Liver (tissue), 9 donors: ENCODE data around the gene GSTA1. TPM values are rescaled to one million over a fixed set of nuclear protein-coding genes. Genes with fewer than 3 reads are reported as not detected.

ENCODE experiments used
- DNase-seq: peaks from one replicate; pipeline ENCODE4 v3.0.0-alpha.2; 2017; ENCODE audit warnings: low spot score
- H3K27ac ChIP-seq, 2 donors: one replicate each; pipeline ENCODE4 v1.7.0; 2013; ENCODE audit warnings: inconsistent platforms in 2 of 2, low read length in 2 of 2, control low read depth in 1 of 2, low read depth in 1 of 2, mild to moderate bottlenecking in 1 of 2
- H3K27me3 ChIP-seq, 4 donors: one replicate each; pipeline versions ENCODE4 v1.6.1 to v1.7.0; 2013; ENCODE audit warnings: low read length in 3 of 4, inconsistent platforms in 1 of 4, mild to moderate bottlenecking in 1 of 4, moderate library complexity in 1 of 4; ENCODE audit not compliant: control insufficient read depth in 4 of 4, insufficient read depth in 4 of 4
- H3K36me3 ChIP-seq, 4 donors: one replicate each; pipeline versions ENCODE4 v1.6.1 to v1.7.0; 2013; ENCODE audit warnings: low read length in 3 of 4, mild to moderate bottlenecking in 3 of 4, low read depth in 1 of 4, moderate library complexity in 1 of 4; ENCODE audit not compliant: control insufficient read depth in 4 of 4, insufficient read depth in 3 of 4
- H3K4me1 ChIP-seq, 4 donors: one replicate each; pipeline versions ENCODE4 v1.6.1 to v1.7.0; 2013; ENCODE audit warnings: low read length in 3 of 4, mild to moderate bottlenecking in 3 of 4, moderate library complexity in 1 of 4; ENCODE audit not compliant: control insufficient read depth in 4 of 4, insufficient read depth in 4 of 4
- H3K4me3 ChIP-seq, 3 donors: one replicate each; pipeline versions ENCODE4 v1.6.1 to v1.7.0; 2013; ENCODE audit warnings: low read length in 3 of 3, control low read depth in 1 of 3, low read depth in 1 of 3, mild to moderate bottlenecking in 1 of 3
- H3K9ac ChIP-seq, 2 donors: one replicate each; pipeline ENCODE4 v1.7.0; 2013; ENCODE audit warnings: low read length in 2 of 2, mild to moderate bottlenecking in 2 of 2, moderate library complexity in 2 of 2, control low read depth in 1 of 2, low read depth in 1 of 2
- H3K9me3 ChIP-seq, 4 donors: one replicate each; pipeline versions ENCODE4 v1.6.1 to v1.7.0; 2013; ENCODE audit warnings: low read length in 3 of 4; ENCODE audit not compliant: control insufficient read depth in 4 of 4
- ATF3 ChIP-seq: IDR thresholded peaks from 2 replicates; pipeline ENCODE4 v1.6.1; 2016; ENCODE audit warnings: antibody characterized with exemption
- CTCF ChIP-seq: fragments of 150-350 bp; IDR thresholded peaks from 2 replicates; pipeline ENCODE4 v1.5.1; 2017; ENCODE audit warnings: improper control_type of control experiment, low read depth, low read length; ENCODE audit not compliant: missing input control
- FOXA1 ChIP-seq: IDR thresholded peaks from 2 replicates; pipeline ENCODE4 v1.6.1; 2016; ENCODE audit warnings: antibody characterized with exemption
- FOXA2 ChIP-seq: IDR thresholded peaks from 2 replicates; pipeline ENCODE4 v1.6.1; 2016; ENCODE audit warnings: antibody characterized with exemption
- GABPA ChIP-seq, 2 donors: IDR thresholded peaks in 1 of 2; conservative IDR thresholded peaks in 1 of 2; 2 replicates each; pipeline ENCODE4 v1.6.1; 2016; ENCODE audit warnings: antibody characterized with exemption in 2 of 2, mild to moderate bottlenecking in 1 of 2, moderate library complexity in 1 of 2
- HNF4A ChIP-seq, 2 donors: conservative IDR thresholded peaks; 2 replicates each; pipeline ENCODE4 v1.6.1; 2016; ENCODE audit warnings: antibody characterized with exemption in 2 of 2, mild to moderate bottlenecking in 2 of 2
- HNF4G ChIP-seq: IDR thresholded peaks from 2 replicates; pipeline ENCODE4 v1.6.1; 2016; ENCODE audit warnings: antibody characterized with exemption
- JUND ChIP-seq, 2 donors: IDR thresholded peaks; 2 replicates each; pipeline ENCODE4 v1.6.1; 2016; ENCODE audit warnings: antibody characterized with exemption in 2 of 2
- MAX ChIP-seq: IDR thresholded peaks from 2 replicates; pipeline ENCODE4 v1.6.1; 2016; ENCODE audit warnings: antibody characterized with exemption
- NR2F2 ChIP-seq: IDR thresholded peaks from 2 replicates; pipeline ENCODE4 v1.6.1; 2016; ENCODE audit warnings: antibody characterized with exemption
- RAD21 ChIP-seq, 2 donors: IDR thresholded peaks; 2 replicates each; pipeline ENCODE4 v1.6.1; 2016; ENCODE audit warnings: antibody characterized with exemption in 2 of 2, mild to moderate bottlenecking in 2 of 2
- REST ChIP-seq: IDR thresholded peaks from 2 replicates; pipeline ENCODE4 v1.6.1; 2016; ENCODE audit warnings: antibody characterized with exemption, mild to moderate bottlenecking
- RXRA ChIP-seq, 2 donors: IDR thresholded peaks; 2 replicates each; pipeline ENCODE4 v1.6.1; 2017 to 2018; ENCODE audit warnings: antibody characterized with exemption in 2 of 2, mild to moderate bottlenecking in 1 of 2
- SP1 ChIP-seq: IDR thresholded peaks from 2 replicates; pipeline ENCODE4 v1.6.1; 2018; ENCODE audit warnings: antibody characterized with exemption, mild to moderate bottlenecking
- TAF1 ChIP-seq: conservative IDR thresholded peaks from 2 replicates; pipeline ENCODE4 v1.6.1; 2016; ENCODE audit warnings: antibody characterized with exemption, mild to moderate bottlenecking
- YY1 ChIP-seq: IDR thresholded peaks from 2 replicates; pipeline ENCODE4 v1.6.1; 2016; ENCODE audit warnings: antibody characterized with exemption, mild to moderate bottlenecking
- WGBS: extraction: QIAGEN DNeasy Blood & Tissue Kit; methylation state at CpG from one replicate; pipeline ENCODE4 v1.1.7; 2013; 5-methylcytosine and 5-hydroxymethylcytosine counted together
- polyA plus RNA-seq, 2 donors: library from polyadenylated mRNA; stranded (reverse) in 1 of 2; unstranded in 1 of 2; fragments of 200-250 nt in 1 of 2; fragments of >200 nt in 1 of 2; fragmentation: Nextera tagmentation in 1 of 2; extraction: Ambion mirVana in 1 of 2; gene quantifications; one replicate each; pipeline versions ENCODE4 v1.2.1 to v1.2.3, GENCODE V29; 2013 to 2015
- total RNA-seq, 2 donors: library from RNA; depleted of rRNA; stranded (reverse); fragments of >200 nt; gene quantifications; one replicate each; pipeline ENCODE4 v1.2.3, GENCODE V29; 2014
- donor health status: healthy.
- donor health status: healthy.
- donor health status: healthy.
- donor health status: healthy.
- donor health status: healthy.

Gene GSTA1
- total and polyA plus RNA-seq, 4 donors: 59.4 to 247 (median 145) TPM

- TF ChIP-seq RAD21 (IDR thresholded peaks at IDR 0.05): peak in 1 of 2 donors; percentile 49
- TF ChIP-seq TAF1: peak; percentile 31
- TF ChIP-seq SP1: peak; percentile 61
- TF ChIP-seq HNF4A (conservative IDR thresholded peaks at IDR 0.05): peak; percentile 73 to 74
- TF ChIP-seq REST: peak; percentile 19
- peak; percentile 72 to 79 for TF ChIP-seq RXRA (IDR thresholded peaks at IDR 0.05)
- TF ChIP-seq MAX: no peak
- peak; percentile 88 for TF ChIP-seq FOXA1
- no peak for TF ChIP-seq CTCF
- TF ChIP-seq YY1: peak; percentile 13
- peak; percentile 60 to 63 for TF ChIP-seq JUND (IDR thresholded peaks at IDR 0.05)
- TF ChIP-seq NR2F2: no peak
- peak; percentile 94 for TF ChIP-seq FOXA2
These were observed 15.7 kb downstream of the GSTA1 start for GRCh38 chr6:52787917-52788316.

GRCh38 chr6:52786249-52786956, 17.2 kb downstream of the GSTA1 start:
- Histone ChIP-seq H3K27ac (no peak overlapping the region), H3K9ac (no peak overlapping the region), H3K9me3 (peaks cover 0 to 2% (median 0%) of the 10 kb centered on the region in 4 donors), H3K36me3 (no peaks in the 10 kb centered on the region), H3K27me3 (no peaks in the 10 kb centered on the region), H3K4me3 (peak overlapping the region in 1 of 3 donors; percentile 5), H3K4me1 (peaks cover 3 to 19% (median 9%) of the 10 kb centered on the region in 4 donors)
- WGBS: 90% methylated on average over 24 of the region's 24 CpGs
- DNase-seq: no peak
- TF ChIP-seq YY1 (no peak), JUND (IDR thresholded peaks at IDR 0.05) (no peak), MAX (no peak), ATF3 (no peak), REST (no peak), HNF4G (no peak), HNF4A (conservative IDR thresholded peaks at IDR 0.05) (no peak), GABPA (IDR thresholded peaks at IDR 0.05 in 1 of 2, conservative IDR thresholded peaks at IDR 0.05 in 1 of 2) (no peak), SP1 (no peak), CTCF (no peak)

More at GRCh38 chr6:52787917-52788316, 15.7 kb downstream of the GSTA1 start:
- DNase-seq: no peak
- Histone ChIP-seq H3K9ac (peak overlapping the region; percentile 71 to 94), H3K36me3 (peaks cover 1 to 13% (median 10%) of the 10 kb centered on the region in 4 donors), H3K27me3 (no peaks in the 10 kb centered on the region), H3K4me3 (peak overlapping the region; percentile 46 to 75 (median 60)), H3K4me1 (peaks cover 3 to 19% (median 9%) of the 10 kb centered on the region in 4 donors), H3K9me3 (peaks cover 0 to 2% (median 0%) of the 10 kb centered on the region in 4 donors), H3K27ac (peak overlapping the region; percentile 46 to 67)
- 16% methylated on average over 3 of the region's 3 CpGs for WGBS
